SK-N-SH treated with all-trans-retinoic acid at 6 μM for 48 hours (cell line): ENCODE measurements around the gene KLHL29.

Source experiments
- ATAC-seq: fragments of 200-7000 bp; cut with Tn5 transposase; 3 replicates; pipeline ENCODE4 v1.9.1; 2020; ENCODE audit warnings: mild to moderate bottlenecking, moderate library complexity
- ARNTL ChIP-seq: fragments of 450-650 bp; formaldehyde crosslinking; IDR thresholded peaks from 2 replicates; pipeline ENCODE4 v1.5.0; 2020; ENCODE audit warnings: low read depth, mild to moderate bottlenecking, moderate library complexity, borderline replicate concordance
- BACH2 ChIP-seq: fragments of 250-450 bp; sonication (Bioruptor Pico); IDR thresholded peaks from 2 replicates; pipeline ENCODE4 v1.9.0; 2021; ENCODE audit warnings: mild to moderate bottlenecking, borderline replicate concordance
- CSDC2 ChIP-seq: fragments of 250-450 bp; sonication (Bioruptor Pico); IDR thresholded peaks from 2 replicates; pipeline ENCODE4 v1.5.0; 2020; ENCODE audit warnings: mild to moderate bottlenecking, moderate library complexity
- CSRNP3 ChIP-seq: fragments of 250-450 bp; sonication (Bioruptor Pico); IDR thresholded peaks from 2 replicates; pipeline ENCODE4 v1.5.1; 2021; ENCODE audit warnings: mild to moderate bottlenecking, moderate library complexity
- ESRRG ChIP-seq: fragments of 250-450 bp; sonication (Bioruptor Pico); IDR thresholded peaks from 2 replicates; pipeline ENCODE4 v1.6.1; 2021; ENCODE audit warnings: mild to moderate bottlenecking
- GLIS3 ChIP-seq: fragments of 250-450 bp; sonication (Bioruptor Pico); IDR thresholded peaks from 2 replicates; pipeline ENCODE4 v1.5.0; 2020; ENCODE audit warnings: mild to moderate bottlenecking, moderate library complexity
- ISL1 ChIP-seq: fragments of 250-450 bp; sonication (Bioruptor Pico); IDR thresholded peaks from 2 replicates; pipeline ENCODE4 v2.1.2; 2022; ENCODE audit warnings: mild to moderate bottlenecking, moderate library complexity
- OSR1 ChIP-seq: fragments of 250-450 bp; sonication (Bioruptor Pico); IDR thresholded peaks from 2 replicates; pipeline ENCODE4 v1.8.0; 2022; ENCODE audit warnings: moderate library complexity, mild to moderate bottlenecking, inconsistent platforms
- PATZ1 ChIP-seq: fragments of 250-450 bp; sonication (Bioruptor Pico); IDR thresholded peaks from 2 replicates; pipeline ENCODE4 v1.8.0; 2020; ENCODE audit warnings: mild to moderate bottlenecking, moderate library complexity, borderline replicate concordance
- POU6F1 ChIP-seq: fragments of 250-450 bp; sonication (Bioruptor Pico); IDR thresholded peaks from 2 replicates; pipeline ENCODE4 v1.8.0; 2021; ENCODE audit warnings: low read depth, mild to moderate bottlenecking, moderate library complexity, borderline replicate concordance
- PPARA ChIP-seq: fragments of 250-450 bp; sonication (Bioruptor Pico); IDR thresholded peaks from 2 replicates; pipeline ENCODE4 v1.5.0; 2020; ENCODE audit warnings: mild to moderate bottlenecking, borderline replicate concordance
- RARB ChIP-seq: fragments of 250-450 bp; sonication (Bioruptor Pico); IDR thresholded peaks from 2 replicates; pipeline ENCODE4 v1.8.0; 2021; ENCODE audit warnings: mild to moderate bottlenecking, moderate library complexity
- SNAI2 ChIP-seq: fragments of 250-450 bp; sonication (Bioruptor Pico); IDR thresholded peaks from 2 replicates; pipeline ENCODE4 v1.5.0; 2020; ENCODE audit warnings: mild to moderate bottlenecking, moderate library complexity
- TCF4 ChIP-seq: fragments of 250-450 bp; sonication (Bioruptor Pico); IDR thresholded peaks from 2 replicates; pipeline ENCODE4 v1.8.0; 2021; ENCODE audit warnings: mild to moderate bottlenecking, moderate library complexity, borderline replicate concordance
- TSHZ2 ChIP-seq: fragments of 250-450 bp; sonication (Bioruptor Pico); IDR thresholded peaks from 2 replicates; pipeline ENCODE4 v1.5.0; 2020; ENCODE audit warnings: mild to moderate bottlenecking, moderate library complexity
- ZC3H10 ChIP-seq: fragments of 250-450 bp; sonication (Bioruptor Pico); IDR thresholded peaks from 2 replicates; pipeline ENCODE4 v1.5.1; 2021; ENCODE audit warnings: mild to moderate bottlenecking, moderate library complexity
- ZFP3 ChIP-seq: fragments of 250-450 bp; sonication (Bioruptor Pico); IDR thresholded peaks from 2 replicates; pipeline ENCODE4 v1.5.0; 2020; ENCODE audit warnings: mild to moderate bottlenecking, moderate library complexity
- ZFP30 ChIP-seq: fragments of 450-650 bp; formaldehyde crosslinking; IDR thresholded peaks from 2 replicates; pipeline ENCODE4 v1.5.0; 2022; ENCODE audit warnings: mild to moderate bottlenecking, moderate library complexity
- ZNF565 ChIP-seq: fragments of 450-650 bp; formaldehyde crosslinking; conservative IDR thresholded peaks from 2 replicates; pipeline ENCODE4 v1.5.0; 2020; ENCODE audit warnings: low read depth, mild to moderate bottlenecking, moderate library complexity
- ZNF70 ChIP-seq: fragments of 450-650 bp; formaldehyde crosslinking; IDR thresholded peaks from 2 replicates; pipeline ENCODE4 v1.5.0; 2020; ENCODE audit warnings: mild to moderate bottlenecking, moderate library complexity
- ZNF8 ChIP-seq: fragments of 450-650 bp; formaldehyde crosslinking; IDR thresholded peaks from 2 replicates; pipeline ENCODE4 v1.5.0; 2020; ENCODE audit warnings: mild to moderate bottlenecking, moderate library complexity

Gene KLHL29

GRCh38 chr2:23679044-23679443 lies 294.1 kb downstream of the KLHL29 start:
- no peak for ATAC-seq
- TF ChIP-seq CSDC2 (CRISPR knock-in tag) (no peak), RARB (CRISPR knock-in tag) (no peak), PATZ1 (CRISPR knock-in tag) (no peak), BACH2 (CRISPR knock-in tag) (no peak), ZNF8 (CRISPR knock-in tag) (no peak), ZFP30 (CRISPR knock-in tag) (no peak), ZNF565 (CRISPR knock-in tag) (no peak), OSR1 (CRISPR knock-in tag) (no peak), ESRRG (CRISPR knock-in tag) (no peak), GLIS3 (CRISPR knock-in tag) (no peak), ISL1 (no peak), ZC3H10 (CRISPR knock-in tag) (no peak), POU6F1 (CRISPR knock-in tag) (no peak), ZNF70 (CRISPR knock-in tag) (no peak), CSRNP3 (CRISPR knock-in tag) (no peak), TCF4 (CRISPR knock-in tag) (no peak), SNAI2 (CRISPR knock-in tag) (no peak), ARNTL (CRISPR knock-in tag) (no peak)

- no peak for ATAC-seq
- TF ChIP-seq ZFP3 (CRISPR knock-in tag) = no peak
- TF ChIP-seq PATZ1 (CRISPR knock-in tag) = no peak
- TF ChIP-seq POU6F1 (CRISPR knock-in tag) = no peak
- no peak for TF ChIP-seq OSR1 (CRISPR knock-in tag)
- no peak for TF ChIP-seq TSHZ2 (CRISPR knock-in tag)
- no peak for TF ChIP-seq PPARA (CRISPR knock-in tag)
- TF ChIP-seq SNAI2 (CRISPR knock-in tag) = no peak
These were observed 296.0 kb downstream of the KLHL29 start for GRCh38 chr2:23680951-23681350.
